ENCODE results near the gene ALDH1A2.
A peak's percentile ranks its signal among the peaks of the same experiment; 100 is the strongest.

ALDH1A2 gene

DNA sequence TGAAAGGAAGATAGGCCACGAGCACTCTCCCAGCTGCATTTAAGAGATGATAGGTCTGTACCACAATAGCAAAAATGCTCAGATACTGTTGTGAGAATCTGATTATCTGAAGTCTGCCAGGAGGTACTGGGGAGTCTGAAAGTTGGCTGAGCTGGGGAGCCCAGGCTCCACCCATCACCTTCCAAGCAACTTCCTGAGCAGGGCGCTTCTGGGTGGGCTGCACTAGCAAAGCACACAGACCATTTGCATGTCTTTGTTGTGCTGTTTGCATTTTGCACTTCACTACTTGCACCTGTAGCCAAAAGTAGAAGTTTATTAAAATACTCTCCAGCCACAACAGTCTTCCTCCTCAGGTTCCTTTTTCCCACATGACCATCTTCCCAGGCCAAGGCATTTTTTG, 133.2 kb downstream of the ALDH1A2 start:
- peak; percentile 63 for DNase-seq

DNA sequence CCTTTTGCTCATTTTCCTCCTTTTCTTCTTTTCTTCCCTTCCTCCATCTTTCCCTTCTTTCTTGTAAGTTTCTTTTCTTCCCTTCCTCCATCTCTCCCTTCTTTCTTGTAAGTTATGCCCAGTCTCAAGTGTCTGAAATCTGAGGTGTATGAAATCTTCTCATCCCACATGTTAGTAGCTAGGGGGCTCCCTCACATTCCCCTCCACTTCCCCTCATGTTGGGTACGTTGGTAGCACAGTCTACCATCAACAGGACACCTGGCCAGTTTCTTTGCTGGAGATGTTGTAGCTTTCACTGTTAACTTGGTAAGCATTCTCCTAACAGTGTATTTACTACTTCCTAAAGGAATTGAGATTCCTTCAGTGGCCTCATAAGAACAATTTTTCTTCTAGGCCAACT, 133.9 kb downstream of the ALDH1A2 start:
- DNase-seq, result no peak

DNA sequence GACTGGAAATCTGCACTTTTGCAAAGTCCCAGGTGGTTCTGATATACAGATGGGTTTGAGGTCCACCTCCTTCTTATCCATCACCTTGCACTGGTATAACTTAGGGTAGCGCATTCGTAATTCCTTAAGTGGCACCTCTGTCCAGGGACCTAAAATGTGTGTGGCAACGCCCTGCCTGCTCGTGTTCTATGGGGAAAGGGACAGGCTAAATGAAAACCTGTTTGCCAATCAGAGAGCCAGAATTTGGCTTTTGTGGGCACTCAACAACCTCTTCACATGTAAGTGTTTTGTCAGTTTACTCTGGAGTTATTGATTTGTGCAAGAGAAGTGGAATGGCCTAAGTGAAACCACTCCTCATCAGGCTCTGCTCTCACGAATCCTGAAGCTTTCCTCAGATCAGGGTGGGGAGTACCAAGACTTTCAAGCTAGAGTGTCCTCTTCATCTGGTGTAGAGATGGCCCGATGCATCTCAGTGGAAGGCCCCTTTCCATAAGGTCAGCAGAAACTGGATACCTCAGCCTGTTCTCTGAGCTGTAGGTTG, 138.3 kb downstream of the ALDH1A2 start:
- DNase-seq, result no peak

DNA sequence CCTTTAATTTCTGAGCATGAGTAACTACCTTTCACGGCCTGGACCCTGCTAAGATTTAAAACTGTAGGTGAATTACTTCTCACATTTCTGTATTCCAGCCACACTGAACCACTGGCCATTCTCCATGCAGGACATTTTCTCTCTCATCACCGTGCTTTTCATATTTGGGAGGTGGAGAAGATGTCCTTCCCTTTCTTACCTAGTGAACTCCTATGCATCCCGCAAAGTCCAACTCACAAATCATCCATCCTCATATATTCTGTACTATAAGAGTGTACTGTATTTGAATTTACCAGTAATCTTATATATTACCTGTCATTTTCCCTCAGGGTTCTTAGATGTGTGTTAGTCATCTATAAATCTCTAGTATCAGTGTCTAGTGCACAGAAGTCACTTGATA, 139.9 kb downstream of the ALDH1A2 start:
- no peak for DNase-seq

DNA sequence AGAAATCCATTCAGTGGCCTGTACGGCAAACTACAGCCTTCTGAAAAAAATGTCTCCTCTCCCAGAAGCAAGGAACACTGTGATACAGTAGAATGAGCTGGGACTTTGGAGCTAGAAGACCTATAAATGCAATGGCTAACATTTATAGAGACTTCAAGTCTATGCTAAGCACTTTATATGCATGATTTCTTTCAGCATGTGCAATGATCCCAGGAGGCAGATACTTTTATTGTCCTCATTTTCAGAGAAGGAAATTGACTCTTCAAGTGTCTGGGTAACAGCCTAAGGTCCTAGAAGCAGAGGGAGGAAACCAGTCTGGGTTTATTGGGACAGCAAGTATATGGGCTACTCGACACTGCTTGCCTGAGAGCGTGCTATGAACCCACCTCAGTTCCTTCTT, 140.9 kb downstream of the ALDH1A2 start:
- no peak for DNase-seq

GRCh38 chr15:57923750-57924149, 141.8 kb downstream of the ALDH1A2 start:
- no peak for DNase-seq

DNA sequence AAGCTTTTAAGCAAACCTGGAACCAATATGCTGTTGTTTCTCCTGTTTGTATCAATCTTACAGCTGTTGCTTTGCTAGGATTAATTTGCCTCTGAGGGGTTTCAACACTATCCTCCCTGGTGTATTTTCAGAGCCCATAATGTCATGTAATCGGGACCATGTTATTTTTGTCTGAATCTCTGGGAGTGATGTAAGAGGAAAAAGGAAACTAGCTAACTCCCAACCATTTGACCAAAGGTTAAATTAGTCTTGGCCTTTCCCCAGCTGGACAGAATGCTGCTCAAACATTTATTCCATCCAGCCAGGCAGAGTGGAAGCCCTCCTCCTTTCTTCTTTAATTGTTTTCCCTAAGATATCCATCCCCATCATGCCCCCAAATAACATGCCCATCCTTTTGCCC, 142.2 kb downstream of the ALDH1A2 start:
- no peak for DNase-seq

DNA sequence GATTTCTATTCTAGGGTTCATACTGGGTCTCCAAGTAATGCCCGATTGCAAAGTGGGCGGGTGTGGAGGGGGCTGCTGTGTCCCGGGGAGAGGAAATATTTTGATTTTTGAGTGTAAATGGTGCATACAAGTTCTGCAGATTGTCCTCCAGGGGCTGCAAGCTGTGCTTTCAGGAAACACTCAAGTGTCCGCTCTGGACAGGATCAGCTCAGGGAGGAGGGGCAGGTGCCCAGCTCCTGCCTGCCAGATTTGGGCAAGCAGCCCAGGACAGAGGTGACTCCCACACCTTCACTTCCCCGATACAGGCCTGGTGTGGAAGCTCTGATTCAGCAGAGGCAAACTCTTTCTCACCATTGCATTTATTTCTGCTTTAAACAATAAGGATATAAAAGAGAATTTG, 142.7 kb downstream of the ALDH1A2 start:
- DNase-seq, result no peak

DNA sequence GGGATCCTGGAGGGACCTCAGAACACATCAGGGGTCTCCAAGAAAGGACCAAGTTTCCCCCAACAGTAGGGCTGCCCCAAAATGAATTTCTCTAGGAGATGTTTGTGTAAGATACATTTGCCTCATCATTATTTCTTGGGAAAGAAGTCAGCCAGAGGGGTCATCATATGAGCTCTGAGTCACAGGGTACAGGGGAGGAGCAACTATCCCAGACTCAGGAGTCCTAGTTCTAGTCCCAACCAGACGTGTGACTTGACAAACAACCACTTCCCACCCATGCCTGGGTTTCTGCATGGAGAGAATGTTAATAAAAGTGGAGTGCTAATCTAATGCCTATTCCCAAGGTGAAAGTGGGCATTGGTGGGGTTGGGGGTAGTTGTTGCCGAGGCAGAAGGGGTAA, 144.1 kb downstream of the ALDH1A2 start:
- DNase-seq, result no peak

GRCh38 chr15:57920911-57921310, 144.6 kb downstream of the ALDH1A2 start:
- DNase-seq, result no peak

- no peak for DNase-seq
Observed at GRCh38 chr15:57919754-57920153, 145.8 kb downstream of the ALDH1A2 start.

DNA sequence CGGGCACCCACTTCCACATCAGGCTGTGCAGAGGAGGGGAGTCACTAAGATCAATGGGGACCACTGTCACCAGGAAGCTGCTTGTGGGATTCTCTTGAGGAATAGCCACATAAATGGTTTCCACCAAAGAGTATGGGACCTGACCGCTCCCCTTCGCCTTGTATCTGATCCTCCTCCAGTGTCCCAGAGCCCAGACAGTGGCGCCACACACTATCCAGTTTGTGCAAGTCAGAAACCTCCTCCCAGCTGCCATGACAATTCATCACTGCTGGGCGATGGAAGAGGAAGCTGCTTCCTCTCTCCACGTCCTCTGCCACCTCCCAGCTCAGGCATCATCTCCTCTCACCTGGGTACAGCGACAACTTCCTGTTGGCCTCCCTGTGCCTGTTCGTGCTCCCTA, 147.5 kb downstream of the ALDH1A2 start:
- DNase-seq, result no peak

DNA sequence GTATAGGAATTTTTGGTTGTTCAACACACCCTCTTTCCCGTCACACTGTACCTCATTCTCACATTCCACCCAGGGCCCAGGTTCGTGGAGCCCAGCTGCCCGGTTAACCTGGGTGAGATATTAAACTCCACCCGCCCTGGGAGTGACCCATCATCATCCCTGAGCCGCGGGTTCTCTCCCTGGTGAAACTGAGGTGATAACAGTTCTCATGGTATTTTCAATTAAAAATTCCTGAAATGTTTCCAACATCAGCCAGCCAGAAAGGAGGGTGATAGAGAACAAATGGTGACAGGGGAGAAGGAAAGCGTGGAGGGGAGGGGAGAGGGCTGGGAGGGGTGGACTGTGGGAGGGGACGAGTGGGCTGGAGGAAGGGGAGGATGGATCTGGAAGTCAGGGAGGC, 148.8 kb downstream of the ALDH1A2 start:
- DNase-seq, result no peak

GRCh38 chr15:57915827-57916531, 149.5 kb downstream of the ALDH1A2 start:
- no peak for DNase-seq

- DNase-seq, result peak; percentile 46
Observed at GRCh38 chr15:57914350-57915055, 151.0 kb downstream of the ALDH1A2 start.

GRCh38 chr15:57911247-57911646, 154.3 kb downstream of the ALDH1A2 start:
- DNase-seq, result no peak

DNA sequence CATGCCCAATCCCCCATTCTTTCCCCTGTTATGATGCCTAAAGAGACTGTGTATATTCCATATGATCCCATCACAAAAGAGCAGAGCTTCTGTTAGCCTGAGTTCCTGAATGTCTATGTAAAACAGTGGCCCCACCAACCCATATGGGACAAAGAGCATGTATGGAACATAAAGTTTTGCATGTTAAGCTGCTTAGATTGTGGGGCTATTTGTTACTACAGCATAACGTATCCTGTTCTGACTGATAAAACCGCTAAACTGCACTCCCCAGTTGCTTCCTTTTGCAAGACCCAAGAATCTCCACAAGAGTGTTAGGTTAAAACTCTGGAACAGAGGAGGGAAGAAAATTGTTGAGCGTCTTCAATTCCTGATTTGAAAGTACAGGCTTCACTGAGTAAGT, 154.8 kb downstream of the ALDH1A2 start:
- no peak for DNase-seq

- no peak for DNase-seq
Observed at GRCh38 chr15:57909388-57909787, 156.1 kb downstream of the ALDH1A2 start.

- no peak for DNase-seq
Observed at GRCh38 chr15:57903626-57904025, 161.9 kb downstream of the ALDH1A2 start.

Measured in NCI-H526 treated with DMSO at 0.1 percent for 48 hours (cell line).